Islet precursor cell (in vitro differentiated cells): Measurements from ENCODE around the gene LRRC61.
A peak's percentile ranks its signal among the peaks of the same experiment; 100 is the strongest.
"Not testable (repeated sequence)": the region's sequence is repeated elsewhere in the genome, so short reads cannot be mapped to it uniquely, and the experiment has no call there.

Experiments used
- DNase-seq: peaks from one replicate; pipeline ENCODE4 v3.0.0-alpha.2; 2018

The LRRC61 gene

GRCh38 chr7:150322833-150323681 is at the start of gene LRRC61, which contains the start of gene ACTR3C:
Gene LRRC61 (plus strand): TSS chr7:150323355. CDS start chr7:150336862, 13,507 bp downstream.
Gene ACTR3C (minus strand): TSS chr7:150323545. CDS start chr7:150295296, 28,249 bp downstream.
- DNase-seq = peak; percentile 78

GRCh38 chr7:150276132-150276695 is 46.9 kb upstream of the LRRC61 start:
- DNase-seq = not testable (repeated sequence)

- not testable (repeated sequence) for DNase-seq
Observed at GRCh38 chr7:150278383-150278782, 44.8 kb upstream of the LRRC61 start.

- not testable (repeated sequence) for DNase-seq
Observed at GRCh38 chr7:150281681-150282403, 41.3 kb upstream of the LRRC61 start.

DNA sequence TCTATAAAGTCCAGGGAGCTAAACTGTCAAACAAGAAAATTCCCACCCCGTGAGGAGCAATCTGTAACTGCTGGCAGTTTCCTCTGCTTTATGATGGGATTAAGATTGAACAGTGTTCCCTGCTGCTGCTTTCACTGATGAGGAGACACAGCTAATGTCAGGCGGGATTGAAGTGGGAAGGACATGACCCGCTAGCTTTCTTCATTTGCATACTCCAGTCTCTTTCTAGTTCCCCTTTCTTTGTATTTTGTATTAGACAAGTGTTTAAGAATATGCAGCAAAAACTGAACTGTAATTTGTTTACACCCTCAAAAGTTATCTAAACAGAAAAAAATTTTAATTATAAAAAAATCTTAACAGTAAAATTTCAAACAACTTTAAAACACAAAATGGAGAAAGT is 40.0 kb upstream of the LRRC61 start:
- not testable (repeated sequence) for DNase-seq

DNA sequence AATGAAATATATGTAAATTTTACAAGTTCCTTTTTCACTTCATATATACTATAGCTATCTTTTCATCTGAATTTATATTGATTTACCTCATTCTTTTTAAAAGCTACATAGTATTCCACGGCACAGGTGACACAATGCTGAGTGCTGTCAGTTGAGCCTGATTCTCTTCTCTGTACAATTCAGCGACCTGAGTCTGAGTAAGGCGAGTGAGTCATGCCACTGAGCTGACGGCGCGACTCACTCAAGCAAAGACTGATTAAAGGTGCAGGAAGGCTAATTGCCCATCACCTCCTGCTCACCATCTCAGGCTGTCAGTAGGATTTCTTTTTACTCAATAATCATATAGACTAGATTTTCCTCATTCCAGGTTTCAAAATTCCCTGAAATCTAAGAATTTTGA is 39.5 kb upstream of the LRRC61 start:
- not testable (repeated sequence) for DNase-seq

DNA sequence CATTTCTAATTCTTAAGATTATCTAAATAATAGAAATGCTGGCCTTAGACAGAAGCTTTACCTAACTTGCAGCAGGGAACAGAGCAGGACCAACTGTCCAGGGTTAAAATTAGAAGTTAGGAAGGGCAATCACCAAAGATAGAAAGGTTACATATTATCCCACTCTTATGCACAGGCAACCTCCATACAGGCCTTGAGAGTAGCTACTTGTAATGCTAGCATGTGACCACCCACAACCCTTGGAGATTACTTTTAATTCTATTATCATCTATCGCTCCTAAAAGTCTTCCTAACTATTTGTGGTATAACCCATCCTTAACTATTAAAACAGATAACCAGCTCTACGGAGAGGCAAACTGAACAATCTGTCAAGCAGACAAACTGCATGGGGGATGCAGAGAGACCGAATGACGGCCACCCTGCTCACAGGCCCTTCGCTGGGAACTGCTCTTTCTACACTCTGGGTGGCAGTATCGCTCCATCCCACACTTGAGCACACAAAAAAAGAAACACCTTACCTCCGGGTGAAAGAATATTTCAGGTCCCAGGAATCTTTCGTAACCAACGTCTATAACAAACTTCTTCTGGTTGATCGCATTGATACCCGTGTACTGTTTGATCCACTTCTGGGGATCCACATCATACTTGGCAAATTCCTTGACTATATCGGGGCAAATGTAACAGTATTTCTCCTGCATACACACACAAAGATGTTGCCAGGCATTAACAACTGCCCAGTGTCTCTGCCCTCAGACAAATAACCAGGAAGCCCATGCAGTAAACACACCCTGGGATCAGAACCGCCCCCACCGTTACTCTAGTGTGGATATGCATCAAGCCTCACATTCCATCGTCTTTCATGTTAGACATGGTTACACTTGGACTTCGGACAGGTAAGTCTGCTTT is 37.1 kb upstream of the LRRC61 start:
- not testable (repeated sequence) for DNase-seq

DNA sequence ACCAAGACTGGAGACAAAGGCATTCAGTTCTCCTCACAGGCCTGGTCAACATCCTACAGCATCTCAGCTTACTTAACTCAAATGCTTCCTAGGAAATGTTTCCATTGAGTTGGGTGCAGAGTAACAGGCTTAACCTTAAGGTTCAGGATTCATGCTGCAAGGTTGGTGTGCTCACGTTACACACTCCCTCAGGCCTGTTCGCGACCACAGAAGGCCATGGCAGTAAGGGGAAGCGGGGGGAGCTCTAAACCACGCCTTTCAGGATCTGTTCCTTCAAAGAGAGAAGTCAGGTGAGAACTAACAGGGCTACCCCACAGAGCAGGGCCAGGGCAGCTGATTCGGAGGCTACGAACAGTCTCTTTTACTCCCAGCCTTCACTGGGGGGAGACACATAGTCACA is 35.3 kb upstream of the LRRC61 start:
- DNase-seq = peak; percentile 76

DNA sequence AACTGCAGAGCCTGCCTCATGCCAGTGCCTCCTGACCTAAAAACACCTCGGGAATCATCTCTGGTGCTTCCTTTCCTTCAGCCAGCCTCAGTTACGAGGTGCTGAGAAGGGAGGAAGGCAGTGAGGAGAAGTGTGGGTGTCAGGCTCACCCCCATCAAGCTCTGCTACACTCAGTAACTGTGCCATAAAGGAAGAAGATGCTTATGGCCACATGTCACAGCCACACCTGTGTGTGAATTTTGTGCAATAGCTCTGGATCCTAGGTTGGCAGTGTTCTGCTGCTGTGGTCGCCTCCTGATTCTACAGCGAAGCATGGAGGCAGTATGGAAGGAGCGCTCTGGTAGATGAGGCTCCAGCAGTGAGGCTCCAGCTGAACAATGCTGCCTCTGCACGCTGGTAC is 34.3 kb upstream of the LRRC61 start:
- not testable (repeated sequence) for DNase-seq

GRCh38 chr7:150290317-150290716 is 32.8 kb upstream of the LRRC61 start:
- not testable (repeated sequence) for DNase-seq

GRCh38 chr7:150295027-150295426 is 28.1 kb upstream of the LRRC61 start:
- DNase-seq = not testable (repeated sequence)

DNA sequence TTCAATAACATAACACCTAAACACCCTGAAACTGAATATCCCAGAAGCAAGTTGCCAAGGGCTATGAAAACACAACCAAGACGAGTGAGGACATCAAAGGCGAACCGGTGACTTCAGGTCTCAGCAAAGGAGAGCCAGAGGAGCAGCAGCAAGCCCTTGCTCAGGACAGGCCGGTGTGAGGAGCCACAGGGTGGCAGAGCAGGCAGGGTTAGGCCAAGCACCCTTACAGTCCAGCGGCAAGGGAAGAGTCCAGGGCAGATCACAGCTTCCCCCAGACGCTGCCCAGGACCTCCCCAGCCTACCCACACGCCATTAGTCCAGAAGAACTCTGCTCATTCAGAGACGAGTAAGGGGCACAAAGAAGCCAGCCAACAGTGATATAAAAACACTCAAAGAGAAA is 27.5 kb upstream of the LRRC61 start:
- not testable (repeated sequence) for DNase-seq

DNA sequence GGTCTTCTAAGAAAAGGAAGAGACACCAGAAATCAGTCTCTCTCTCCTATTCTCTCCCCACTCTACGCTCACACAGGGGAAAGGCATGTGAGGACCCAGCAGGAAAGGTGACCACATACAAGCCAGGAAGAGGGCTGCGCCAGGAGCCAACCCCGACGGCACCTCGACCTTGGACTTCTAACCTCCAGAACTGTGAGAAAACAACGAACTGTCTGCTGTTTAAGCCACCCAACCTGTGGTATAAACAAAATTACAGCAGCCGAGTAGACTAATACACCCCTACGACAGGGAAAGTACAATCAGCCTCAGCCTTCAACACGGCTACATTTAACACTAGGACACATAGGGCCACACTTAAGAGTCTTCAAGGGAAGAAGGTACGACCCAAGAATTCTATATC is 26.4 kb upstream of the LRRC61 start:
- not testable (repeated sequence) for DNase-seq

DNA sequence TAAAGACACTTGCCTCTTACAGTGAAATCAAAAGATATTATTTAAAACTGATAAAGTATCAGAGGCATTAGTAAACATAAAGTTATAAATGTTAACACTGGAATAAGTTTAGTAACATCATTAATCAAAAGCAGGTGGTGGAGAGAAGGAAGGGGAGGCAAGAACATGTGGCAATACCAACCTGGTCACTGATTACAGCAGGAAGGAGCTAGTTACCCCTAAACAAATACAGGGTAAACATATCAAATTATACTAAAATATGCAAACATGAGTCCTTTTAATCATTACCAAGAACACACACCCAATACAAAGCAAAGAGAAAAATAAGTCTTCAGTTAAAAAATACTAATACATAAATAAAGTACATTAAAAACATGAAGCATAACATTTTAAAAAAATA is 25.2 kb upstream of the LRRC61 start:
- DNase-seq = not testable (repeated sequence)

DNA sequence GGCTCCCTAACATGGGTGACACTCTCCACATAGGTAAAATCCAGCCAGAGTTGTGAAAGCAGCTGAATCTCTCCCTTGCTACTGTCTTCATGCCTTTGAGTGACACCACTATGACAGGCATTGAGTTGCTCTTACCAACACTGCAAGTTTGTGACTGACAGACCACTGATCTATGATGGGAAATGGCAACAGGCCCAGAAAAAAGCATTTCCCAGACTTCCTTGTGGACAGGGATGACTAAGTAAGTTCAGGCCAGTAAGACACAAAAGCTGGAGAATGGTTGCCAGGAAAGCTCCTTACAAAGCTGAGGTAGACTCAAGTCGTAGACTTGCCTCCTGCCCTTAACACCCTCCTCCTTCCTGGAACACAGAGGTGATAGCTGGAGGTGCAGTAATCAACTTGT is 20.2 kb upstream of the LRRC61 start:
- not testable (repeated sequence) for DNase-seq

DNA sequence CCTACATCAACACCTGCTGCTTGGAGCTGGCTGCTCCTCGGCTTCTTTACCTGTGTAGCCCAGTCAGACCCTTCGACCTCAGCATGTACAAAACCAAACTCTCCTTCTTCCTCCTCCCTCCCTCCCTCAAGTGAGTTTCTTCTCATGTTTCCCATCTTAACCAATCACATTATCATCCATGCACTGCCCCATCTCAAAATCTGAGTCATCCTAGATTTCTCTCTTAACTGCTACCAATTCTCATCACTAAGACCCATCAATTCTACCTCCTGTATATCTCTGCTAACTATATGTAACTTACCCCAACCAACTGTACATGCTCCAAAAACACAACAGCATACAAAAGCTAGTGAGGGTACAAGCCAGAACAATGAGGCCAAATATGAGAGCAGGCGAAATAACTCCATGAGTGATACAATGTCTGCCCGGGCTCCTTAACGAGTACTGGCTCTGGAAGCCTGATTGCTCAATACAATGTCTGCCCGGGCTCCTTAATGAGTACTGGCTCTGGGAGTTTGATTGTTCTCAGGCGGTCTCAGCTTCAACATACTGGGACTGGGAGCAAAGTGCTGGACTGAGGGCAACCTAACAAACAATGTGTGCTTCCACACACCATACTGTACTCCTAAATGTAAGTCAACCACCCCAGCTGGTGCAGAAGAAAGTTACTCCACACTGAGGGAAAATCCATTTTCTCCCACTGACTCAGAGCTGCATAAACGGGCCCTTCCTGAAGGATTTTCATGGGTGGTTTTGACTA is 18.5 kb upstream of the LRRC61 start:
- not testable (repeated sequence) for DNase-seq

DNA sequence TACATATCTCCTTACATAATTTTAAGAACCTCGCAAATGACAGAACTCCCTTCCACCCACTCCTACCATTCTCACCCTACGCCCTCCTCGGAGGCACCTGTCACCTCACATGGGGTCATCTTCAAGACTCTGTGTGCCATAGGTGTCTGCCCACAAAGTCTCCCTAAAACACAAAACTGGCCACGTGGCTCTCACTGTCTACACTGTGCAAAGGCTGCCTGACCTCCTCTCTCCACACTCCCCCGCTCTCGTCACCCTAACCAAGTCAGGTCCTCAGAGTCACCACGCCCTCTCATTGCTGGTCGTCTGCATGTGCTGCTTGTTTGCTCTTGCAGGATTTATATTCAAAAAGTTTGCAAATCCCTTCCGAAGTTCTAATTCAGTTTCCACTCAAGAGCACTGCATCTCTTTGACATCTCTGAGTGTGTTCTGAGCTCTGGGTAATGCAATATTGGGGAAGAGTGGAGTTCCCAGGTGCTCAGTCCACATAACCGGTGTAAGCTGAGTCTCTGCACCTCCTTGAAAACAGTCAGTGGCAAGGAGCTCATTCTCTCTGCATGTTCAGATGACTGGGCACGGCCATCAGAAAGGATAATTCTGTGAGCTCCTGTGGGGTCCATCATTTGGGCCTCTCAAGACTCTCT is 17.8 kb upstream of the LRRC61 start:
- DNase-seq = not testable (repeated sequence)

- not testable (repeated sequence) for DNase-seq
Observed at GRCh38 chr7:150305903-150306284, 17.3 kb upstream of the LRRC61 start.

DNA sequence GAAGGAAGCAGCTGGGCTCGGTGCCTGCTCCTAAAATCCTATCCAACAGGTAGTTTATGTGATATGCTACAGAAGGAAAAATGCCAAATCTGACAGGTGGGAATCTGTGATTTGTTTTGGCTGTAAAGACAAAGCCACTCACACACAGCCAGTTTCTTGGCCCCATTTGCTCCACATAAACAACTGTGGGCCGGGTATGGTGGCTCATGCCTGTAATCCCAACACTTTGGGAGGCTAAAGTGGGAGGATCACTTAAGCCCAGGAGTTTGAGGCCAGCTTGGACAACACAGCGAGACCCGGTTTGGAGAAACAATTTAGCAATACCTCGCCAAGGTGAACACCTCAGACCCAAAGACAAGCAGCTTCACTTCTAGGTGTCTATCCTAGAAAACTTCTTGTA is 16.8 kb upstream of the LRRC61 start:
- DNase-seq = not testable (repeated sequence)

DNA sequence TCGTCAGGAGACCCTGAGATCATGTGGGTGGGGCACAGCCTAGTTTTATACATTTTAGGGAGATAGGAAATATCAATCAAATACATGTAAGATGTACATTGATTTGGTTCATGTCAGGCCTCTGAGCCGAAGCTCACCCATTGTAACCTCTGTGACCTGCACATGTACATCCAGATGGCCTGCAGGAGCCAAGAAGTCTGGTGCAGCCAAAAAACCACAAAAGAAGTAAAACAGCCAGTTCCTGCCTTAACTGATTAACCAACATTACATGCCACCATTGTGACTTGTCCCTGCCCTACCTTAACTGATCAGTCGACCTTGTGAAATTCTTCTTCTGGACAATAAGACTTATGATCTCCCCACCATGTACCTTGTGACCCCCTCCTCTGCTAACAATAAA is 16.0 kb upstream of the LRRC61 start:
- DNase-seq = no peak

DNA sequence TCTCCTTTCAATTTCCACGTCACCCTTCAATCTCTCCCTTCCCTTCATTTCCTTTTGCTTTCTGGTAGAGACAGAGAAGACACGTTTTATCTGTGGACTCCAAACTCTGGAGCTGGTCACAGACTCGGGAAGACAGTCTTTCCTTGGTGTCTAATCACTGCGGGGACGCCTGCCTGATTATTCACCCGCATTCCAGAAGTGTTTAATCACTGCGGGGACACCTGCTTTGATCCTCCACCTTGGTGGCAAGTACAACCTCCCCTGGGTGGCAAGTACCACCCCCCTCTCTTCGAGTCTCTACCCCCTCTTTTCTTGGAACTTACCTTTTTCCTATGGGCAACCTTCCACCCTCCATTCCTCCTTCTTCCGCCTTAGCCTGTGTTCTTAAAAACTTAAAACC is 15.3 kb upstream of the LRRC61 start:
- no peak for DNase-seq
